ENCODE measurements around the gene SLC17A2. TPM values are rescaled to one million over a fixed set of nuclear protein-coding genes. Genes with fewer than 3 reads are reported as not detected.

The SLC17A2 gene
- total RNA-seq, 2 experiments from 2014 or later: not detected

DNA sequence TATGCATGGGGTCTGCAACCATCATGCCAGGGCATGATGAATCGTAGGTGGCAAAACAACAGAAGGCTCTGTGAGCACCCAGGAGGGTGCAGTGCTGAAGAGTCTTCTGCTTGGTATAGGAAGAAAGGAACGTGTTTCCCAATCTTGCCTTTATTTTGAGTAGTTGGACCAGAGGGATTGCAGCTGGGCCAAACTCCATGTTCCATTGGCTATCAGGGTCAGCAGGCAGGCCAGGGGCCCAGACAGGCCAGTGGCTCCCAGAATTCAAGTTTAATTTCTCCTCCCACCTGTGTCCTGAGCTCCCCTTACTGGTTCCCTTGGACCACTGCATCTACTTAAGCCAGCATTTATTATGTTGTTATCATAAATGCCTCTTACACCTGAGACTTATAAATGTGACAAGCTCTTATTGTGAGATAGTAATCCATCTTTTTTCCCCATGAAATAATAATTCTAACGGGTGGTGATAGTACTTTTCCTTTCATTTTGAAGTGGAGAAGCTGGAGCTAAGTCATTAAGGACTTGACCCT lies 31.2 kb upstream of the SLC17A2 start:
- intact Hi-C loops (cut with DNase I, micrococcal nuclease): loop anchor here (2.0 to 5.0 kb wide), 2 partner anchors 29 to 61 kb away; a partner anchor contains a TSS
- Histone ChIP-seq H3K4me1 (ENCODE audit: insufficient read depth, low read length) (peaks cover 69% of the 10 kb centered on the region), H3K27me3 (ENCODE audit: control insufficient read depth in 1 of 2, insufficient read depth in 2 of 2, low read length in 2 of 2) (no peaks in the 10 kb centered on the region), H3K36me3 (ENCODE audit: insufficient read depth, low read length) (peaks cover 22% of the 10 kb centered on the region), H3K4me3 (ENCODE audit: low read length) (peak overlapping the region; percentile 86), H3K27ac (ENCODE audit: low read depth in 1 of 2, low read length in 2 of 2) (peak overlapping the region; percentile 88 to 95), H3K9me3 (ENCODE audit: control insufficient read depth in 1 of 2, insufficient read depth in 1 of 2, low read length in 2 of 2) (no peaks in the 10 kb centered on the region)
- H3K36me3 Mint-ChIP-seq (ENCODE audit: low read depth): peaks cover 36% of the 10 kb centered on the region
- peak overlapping the region; percentile 97 for H3K27ac Mint-ChIP-seq
- DNase-seq (peak in 2 of 14 experiments; percentile 21 to 29), ATAC-seq (ENCODE audit: poor library complexity) (no peak)
- ChIA-PET POLR2A (interaction anchor here (0.6 to 4.5 kb wide), 20 partner anchors 14 to 1932 kb away, joined by 3 to 48 read pairs (median 4); a partner anchor contains a TSS), CTCF (interaction anchor here (0.8 to 3.4 kb wide), 6 partner anchors 23 to 1557 kb away, joined by 3 to 33 read pairs (median 3); no protein-coding TSS in a partner anchor)
- H3K27me3 Mint-ChIP-seq: no peaks in the 10 kb centered on the region
- peak overlapping the region; percentile 97 for H3K4me3 Mint-ChIP-seq
- H3K4me1 Mint-ChIP-seq (ENCODE audit: low read depth): peaks cover 70% of the 10 kb centered on the region
- no peak for TF ChIP-seq CTCF (IDR thresholded peaks at IDR 0.05)
- H3K9me3 Mint-ChIP-seq: peaks cover 4% of the 10 kb centered on the region

DNA sequence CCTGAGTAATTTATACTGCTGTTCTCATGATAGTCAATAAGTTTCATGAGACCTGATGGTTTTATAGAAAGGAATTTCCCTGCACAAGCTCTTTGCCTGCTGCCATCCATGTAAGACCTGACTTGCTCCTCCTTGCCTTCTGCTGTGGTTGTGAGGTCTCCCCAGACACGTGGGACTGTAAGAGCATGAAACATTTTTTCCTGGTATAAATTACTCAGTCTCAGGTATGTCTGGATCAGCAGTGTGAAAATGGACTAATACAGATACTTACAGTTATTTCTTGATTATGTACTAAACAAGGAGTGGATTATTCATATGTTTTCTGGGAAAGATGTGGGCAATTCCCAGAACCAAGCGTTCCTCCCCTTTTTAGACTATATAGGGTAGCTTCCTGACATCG lies 30.2 kb upstream of the SLC17A2 start:
- peaks cover 61% of the 10 kb centered on the region for H3K4me1 Mint-ChIP-seq (ENCODE audit: low read depth)
- Histone ChIP-seq H3K4me3 (ENCODE audit: low read length) (no peak overlapping the region), H3K4me1 (ENCODE audit: insufficient read depth, low read length) (peaks cover 60% of the 10 kb centered on the region), H3K27ac (ENCODE audit: low read depth in 1 of 2, low read length in 2 of 2) (peak overlapping the region in 1 of 2 donors; percentile 95), H3K36me3 (ENCODE audit: insufficient read depth, low read length) (peaks cover 12% of the 10 kb centered on the region), H3K9me3 (ENCODE audit: control insufficient read depth in 1 of 2, insufficient read depth in 1 of 2, low read length in 2 of 2) (no peaks in the 10 kb centered on the region), H3K27me3 (ENCODE audit: control insufficient read depth in 1 of 2, insufficient read depth in 2 of 2, low read length in 2 of 2) (no peaks in the 10 kb centered on the region)
- ChIA-PET POLR2A (interaction anchor here (0.6 to 4.5 kb wide), 5 partner anchors 32 to 1912 kb away, joined by 3 to 48 read pairs (median 24); a partner anchor contains a TSS), CTCF (interaction anchor here (3.4 kb wide), 1 partner anchor 31 kb away, joined by 33 read pairs; no protein-coding TSS in a partner anchor)
- peaks cover 27% of the 10 kb centered on the region for H3K36me3 Mint-ChIP-seq (ENCODE audit: low read depth)
- peak overlapping the region; percentile 97 for H3K4me3 Mint-ChIP-seq
- H3K27me3 Mint-ChIP-seq: no peaks in the 10 kb centered on the region
- H3K9me3 Mint-ChIP-seq: peaks cover 4% of the 10 kb centered on the region
- DNase-seq (no peak), ATAC-seq (ENCODE audit: poor library complexity) (no peak)
- H3K27ac Mint-ChIP-seq: peak overlapping the region; percentile 97
- TF ChIP-seq CTCF (IDR thresholded peaks at IDR 0.05): no peak
- intact Hi-C loops (cut with DNase I, micrococcal nuclease): loop anchor here (2.0 to 5.0 kb wide), 2 partner anchors 30 to 62 kb away; a partner anchor contains a TSS

GRCh38 chr6:25959890-25960536 lies 29.5 kb upstream of the SLC17A2 start:
- H3K4me1 ChIP-seq (ENCODE audit: insufficient read depth, low read length): peaks cover 53% of the 10 kb centered on the region
- H3K9me3 ChIP-seq (ENCODE audit: control insufficient read depth in 1 of 2, insufficient read depth in 1 of 2, low read length in 2 of 2): no peaks in the 10 kb centered on the region
- POLR2A ChIA-PET: interaction anchor here (4.5 kb wide), 1 partner anchor 61 kb away, joined by 48 read pairs; a partner anchor contains a TSS
- H3K36me3 ChIP-seq (ENCODE audit: insufficient read depth, low read length): peaks cover 6% of the 10 kb centered on the region
- peak overlapping the region; percentile 97 for H3K27ac Mint-ChIP-seq
- ATAC-seq (ENCODE audit: poor library complexity) (no peak), DNase-seq (peak in 1 of 14 experiments; percentile 20)
- no peaks in the 10 kb centered on the region for H3K27me3 Mint-ChIP-seq
- TF ChIP-seq CTCF (IDR thresholded peaks at IDR 0.05): no peak
- peaks cover 4% of the 10 kb centered on the region for H3K9me3 Mint-ChIP-seq
- intact Hi-C loops (cut with DNase I, micrococcal nuclease): loop anchor here (2.0 to 5.0 kb wide), 2 partner anchors 31 to 62 kb away; a partner anchor contains a TSS
- H3K4me1 Mint-ChIP-seq (ENCODE audit: low read depth): peaks cover 61% of the 10 kb centered on the region
- H3K4me3 Mint-ChIP-seq: peak overlapping the region; percentile 64
- H3K27me3 ChIP-seq (ENCODE audit: control insufficient read depth in 1 of 2, insufficient read depth in 2 of 2, low read length in 2 of 2): no peaks in the 10 kb centered on the region
- H3K27ac ChIP-seq (ENCODE audit: low read depth in 1 of 2, low read length in 2 of 2): peak overlapping the region in 1 of 2 donors; percentile 95
- H3K4me3 ChIP-seq (ENCODE audit: low read length): no peak overlapping the region
- peaks cover 21% of the 10 kb centered on the region for H3K36me3 Mint-ChIP-seq (ENCODE audit: low read depth)
- CTCF ChIA-PET: interaction anchor here (1.7 kb wide), 1 partner anchor 32 kb away, joined by 7 read pairs; no protein-coding TSS in a partner anchor
